ENCODE measurements around the gene MOB3B.
"Not testable (repeated sequence)": the region's sequence is repeated elsewhere in the genome, so short reads cannot be mapped to it uniquely, and the experiment has no call there.

Gene MOB3B

GRCh38 chr9:27475057-27475595 is 54.5 kb downstream of the MOB3B start:
- DNase-seq (ENCODE audit: low read depth in 3 of 3) = no peak

DNA sequence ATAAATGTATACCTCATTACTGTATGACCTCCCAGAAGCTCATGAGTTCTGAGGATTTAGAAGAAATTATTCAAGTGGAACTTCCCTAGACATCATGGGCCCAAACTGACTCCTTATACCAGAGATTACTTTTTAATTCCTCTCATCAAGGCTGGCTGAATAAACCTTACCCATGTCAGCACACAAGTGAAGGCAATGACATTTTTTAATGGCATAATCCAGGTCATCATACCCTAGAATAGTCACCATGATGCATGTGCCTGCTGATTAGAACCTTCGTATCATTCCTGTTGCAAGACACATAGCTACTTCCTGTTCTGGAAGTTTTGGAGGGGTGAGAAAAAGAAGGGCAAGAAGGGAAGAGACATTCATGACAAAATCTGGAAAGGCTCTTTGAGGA is 55.3 kb downstream of the MOB3B start:
- DNase-seq (ENCODE audit: low read depth in 3 of 3) = no peak

GRCh38 chr9:27473111-27473529 is 56.5 kb downstream of the MOB3B start:
- no peak for DNase-seq (ENCODE audit: low read depth in 3 of 3)

DNA sequence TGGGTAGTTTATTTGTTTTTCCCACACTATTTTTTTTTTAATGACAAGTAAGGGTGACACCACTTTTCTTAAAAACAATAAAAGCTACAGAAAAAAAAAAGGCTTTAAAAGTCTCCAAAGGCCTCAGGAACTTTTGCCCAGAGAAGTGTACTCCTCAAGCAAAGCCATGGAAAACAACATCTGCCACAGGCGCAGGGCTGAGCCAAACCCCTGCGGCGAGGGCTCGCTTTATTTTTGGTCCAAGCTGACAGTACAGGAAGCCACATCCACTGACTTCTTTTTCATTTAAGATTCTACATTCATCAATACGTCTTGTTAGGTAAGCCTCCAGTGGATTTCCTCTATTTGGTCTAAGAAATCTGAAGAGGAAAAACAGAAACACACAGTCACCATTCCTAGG is 57.4 kb downstream of the MOB3B start:
- DNase-seq (ENCODE audit: low read depth in 3 of 3) = no peak

- no peak for DNase-seq (ENCODE audit: low read depth in 3 of 3)
Measured at GRCh38 chr9:27471789-27472188, 57.8 kb downstream of the MOB3B start.

- no peak for DNase-seq (ENCODE audit: low read depth in 3 of 3)
Measured at GRCh38 chr9:27471366-27471765, 58.2 kb downstream of the MOB3B start.

- no peak for DNase-seq (ENCODE audit: low read depth in 3 of 3)
Measured at GRCh38 chr9:27470291-27470856, 59.2 kb downstream of the MOB3B start.

DNA sequence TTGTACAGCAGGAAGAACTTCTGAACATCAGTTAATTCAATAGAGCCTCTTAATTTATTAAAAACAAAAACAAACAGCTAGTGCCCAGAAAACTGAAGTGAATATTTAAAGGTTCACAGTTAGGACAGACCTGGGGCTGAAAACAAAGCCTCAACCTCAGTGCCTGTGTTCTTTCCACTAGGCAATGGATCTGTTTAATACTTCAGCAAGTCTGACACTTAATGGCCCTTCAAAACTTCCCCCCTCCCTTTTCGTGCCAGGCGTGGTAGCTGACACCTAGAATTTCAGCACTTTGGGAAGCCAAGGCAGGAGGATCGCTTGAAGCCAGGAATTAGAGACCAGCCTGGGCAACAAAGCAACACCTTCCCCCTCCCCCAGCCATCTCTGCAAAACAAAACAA is 60.1 kb downstream of the MOB3B start:
- no peak for DNase-seq (ENCODE audit: low read depth in 3 of 3)

DNA sequence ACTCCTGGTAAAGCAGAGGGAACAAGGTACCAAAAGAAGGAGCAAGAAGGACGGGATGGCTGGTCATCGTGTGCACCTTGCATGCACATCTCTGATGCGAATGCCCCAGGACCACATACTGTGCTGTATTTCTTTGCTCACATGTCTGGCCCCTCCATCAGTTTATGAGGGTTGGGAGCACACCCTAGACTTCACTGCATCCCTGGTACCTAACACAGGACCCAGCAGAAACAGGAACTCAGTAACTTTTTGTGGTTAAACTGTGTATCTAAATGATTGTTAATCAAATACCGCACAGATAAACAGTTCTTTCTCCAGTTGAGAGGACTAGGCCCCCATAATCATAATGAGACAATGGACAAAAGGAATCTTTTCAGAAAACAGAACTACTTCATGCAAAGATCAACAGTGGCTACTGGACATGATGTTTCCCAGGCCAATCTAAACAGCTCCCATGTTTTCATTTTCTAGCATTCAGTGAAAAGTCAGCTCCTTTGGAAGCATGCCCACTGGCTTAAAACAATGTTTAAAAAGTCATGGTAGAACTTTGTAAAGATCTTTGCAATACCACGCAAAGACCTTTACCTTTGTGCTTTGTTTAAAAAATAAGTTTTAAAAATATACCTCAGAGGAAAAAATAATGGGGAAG is 61.0 kb downstream of the MOB3B start:
- DNase-seq (ENCODE audit: low read depth in 3 of 3) = no peak

GRCh38 chr9:27468000-27468399 is 61.6 kb downstream of the MOB3B start:
- DNase-seq (ENCODE audit: low read depth in 3 of 3) = no peak

DNA sequence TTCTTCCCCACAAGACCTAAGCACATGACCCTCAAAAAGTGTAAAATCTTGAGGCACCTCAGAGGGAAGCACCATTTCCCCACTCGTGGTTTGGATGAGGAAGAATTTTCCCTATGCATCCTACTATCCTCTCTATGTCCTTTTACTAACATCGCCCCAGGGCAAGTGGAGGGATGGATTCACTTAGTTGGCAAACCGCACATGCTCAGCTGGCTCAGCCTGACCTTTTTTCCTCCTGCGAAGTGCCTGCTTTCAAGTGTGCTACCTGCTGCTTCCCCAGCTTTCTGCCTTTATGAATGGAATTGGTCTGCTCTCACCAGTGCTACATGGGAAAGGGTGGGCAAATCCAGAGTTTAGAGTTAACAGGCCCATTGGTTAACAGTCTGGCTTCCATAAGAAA is 62.1 kb downstream of the MOB3B start:
- DNase-seq (ENCODE audit: low read depth in 3 of 3) = no peak

- not testable (repeated sequence) for DNase-seq (ENCODE audit: low read depth in 3 of 3)
Measured at GRCh38 chr9:27466516-27466915, 63.1 kb downstream of the MOB3B start.

DNA sequence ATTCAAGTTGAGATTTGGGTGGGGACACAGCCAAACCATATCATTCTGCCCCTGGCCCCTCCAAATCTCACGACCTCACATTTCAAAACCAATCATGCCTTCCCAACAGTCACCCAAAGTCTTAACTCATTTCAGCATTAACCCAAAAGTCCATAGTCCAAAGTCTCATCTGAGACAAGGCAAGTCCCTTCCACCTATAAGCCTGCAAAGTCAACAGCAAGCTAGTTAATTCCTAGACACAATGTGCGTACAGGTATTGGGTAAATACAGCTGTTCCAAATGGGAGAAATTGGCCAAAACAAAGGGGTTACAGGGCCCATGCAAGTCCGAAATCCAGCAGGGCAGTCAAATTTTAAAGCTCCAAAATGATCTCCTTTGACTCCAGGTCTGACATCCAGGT is 64.7 kb downstream of the MOB3B start:
- DNase-seq (ENCODE audit: low read depth in 3 of 3) = not testable (repeated sequence)

GRCh38 chr9:27462846-27463245 is 66.8 kb downstream of the MOB3B start:
- DNase-seq (ENCODE audit: low read depth in 3 of 3) = no peak

GRCh38 chr9:27462434-27462833 is 67.2 kb downstream of the MOB3B start:
- DNase-seq (ENCODE audit: low read depth in 3 of 3) = no peak

DNA sequence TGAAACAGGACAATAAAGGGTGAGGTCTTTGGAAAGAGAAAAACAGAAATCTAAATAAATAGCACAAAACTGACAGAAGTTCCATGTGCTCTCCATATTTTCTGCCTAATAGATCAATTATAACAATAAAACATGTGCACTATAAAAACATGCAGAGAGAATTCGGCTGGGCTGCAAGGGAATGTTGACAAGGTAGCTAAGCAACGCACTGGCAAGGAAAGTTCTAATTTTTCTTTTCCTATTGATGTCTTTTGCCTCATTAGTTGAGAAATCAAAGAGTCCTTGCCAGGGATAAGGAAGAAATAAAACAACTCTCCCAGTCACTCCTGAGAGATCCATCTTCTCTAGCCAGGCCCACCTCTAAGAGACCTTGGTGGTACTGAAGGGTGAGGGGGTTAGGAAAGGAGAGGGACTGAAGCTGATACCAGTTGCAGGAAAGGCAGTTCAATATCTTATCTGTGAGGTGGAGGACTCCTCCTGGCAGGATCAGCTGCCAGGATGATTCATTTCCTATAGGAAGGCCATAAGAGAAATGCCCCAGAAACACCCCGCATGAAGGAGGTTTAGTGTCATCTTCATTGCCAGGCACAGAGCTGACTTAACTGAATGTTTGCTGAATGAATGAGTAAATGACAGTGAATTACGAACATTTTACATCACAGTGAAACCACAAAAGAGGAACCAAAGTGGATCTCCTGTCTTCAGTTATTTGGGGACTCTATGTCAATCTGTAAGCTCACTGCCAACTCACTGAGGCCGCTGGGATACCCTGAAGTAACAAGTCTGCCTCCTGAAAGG is 69.2 kb downstream of the MOB3B start:
- DNase-seq (ENCODE audit: low read depth in 3 of 3) = no peak

GRCh38 chr9:27457445-27457844 is 72.2 kb downstream of the MOB3B start:
- DNase-seq (ENCODE audit: low read depth in 3 of 3) = no peak

DNA sequence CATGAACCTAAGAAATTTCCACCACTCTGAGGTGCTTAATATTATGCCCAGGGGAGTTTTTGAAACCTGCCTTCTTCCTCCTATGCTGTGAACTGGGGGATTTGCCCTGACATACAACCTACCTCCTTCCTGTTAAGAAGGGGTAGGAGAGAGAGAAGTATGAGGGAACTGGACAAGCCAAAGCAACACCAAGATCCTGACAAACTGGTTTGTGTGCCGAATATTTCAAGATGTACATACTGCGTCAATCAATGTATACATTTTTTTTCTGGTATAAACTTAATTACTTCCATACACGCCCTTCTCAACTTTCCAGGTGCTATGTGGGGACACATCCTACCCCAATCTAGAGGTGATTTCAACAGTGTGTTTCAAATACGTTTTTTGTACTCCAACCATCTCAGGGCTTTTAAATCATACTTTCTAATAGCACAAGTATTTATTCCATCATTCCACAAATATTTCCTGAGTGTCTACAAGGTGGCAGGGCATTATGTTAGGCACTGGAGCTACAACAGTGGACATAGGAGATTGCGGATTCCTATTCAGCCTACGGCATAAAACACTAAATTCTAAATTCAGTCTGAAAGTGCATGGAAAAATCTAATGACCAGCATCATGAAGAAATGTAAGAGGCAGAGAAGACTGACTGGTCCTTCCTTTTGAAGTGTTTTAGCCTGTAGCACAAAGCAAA is 75.6 kb downstream of the MOB3B start:
- DNase-seq (ENCODE audit: low read depth in 3 of 3) = no peak

GRCh38 chr9:27451207-27451797 is 78.3 kb downstream of the MOB3B start:
- no peak for DNase-seq (ENCODE audit: low read depth in 3 of 3)

DNA sequence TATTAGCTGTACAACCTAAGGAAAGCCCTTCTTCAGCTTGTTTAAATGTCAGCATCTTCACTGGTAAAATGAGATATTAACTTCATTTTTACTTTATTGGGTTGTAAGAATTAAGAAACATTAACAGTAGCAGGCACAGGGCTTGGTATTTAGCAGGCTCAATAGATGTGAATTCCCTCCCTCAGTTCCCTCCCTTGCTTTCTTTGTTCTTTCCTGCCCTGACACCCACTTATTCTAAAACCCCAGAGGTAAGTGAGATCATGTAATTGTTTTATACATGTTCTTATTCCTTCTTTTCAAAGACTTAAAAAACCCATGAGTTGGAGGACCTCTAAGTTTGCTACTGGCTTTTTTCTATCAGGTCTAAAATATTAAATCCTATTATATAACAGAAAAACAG is 78.9 kb downstream of the MOB3B start:
- DNase-seq (ENCODE audit: low read depth in 3 of 3) = no peak

DNA sequence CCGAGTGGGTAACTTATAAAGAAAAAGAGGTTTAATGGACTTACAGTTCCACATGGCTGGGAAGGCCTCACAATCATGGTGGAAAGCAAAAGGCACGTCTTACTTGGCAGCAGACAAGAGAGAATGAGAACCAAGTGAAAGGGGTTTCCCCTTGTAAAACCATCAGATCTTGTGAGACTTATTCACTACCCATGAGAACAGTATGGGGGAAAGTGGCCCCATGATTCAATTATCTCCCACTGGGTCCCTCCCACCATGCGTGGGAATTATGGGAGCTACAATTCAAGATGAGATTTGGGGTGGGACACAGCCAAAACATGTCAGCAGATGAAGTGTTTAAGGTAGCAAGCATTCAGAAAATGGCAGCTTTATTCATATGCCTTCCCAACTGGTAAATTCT is 81.3 kb downstream of the MOB3B start:
- DNase-seq (ENCODE audit: low read depth in 3 of 3) = not testable (repeated sequence)

All from stimulated activated CD4-positive, alpha-beta T cell treated with anti-CD3 and anti-CD28 coated beads, TNF-alpha, amount 100 ng/mL, for 48 hours (primary cell).